DOHH2 (cell line): ENCODE measurements around the gene SMOC1.

Experiments used
- H3F3A ChIP-seq: fragments of 200-600 bp; sonication (generic), shearing (Covaris generic); 2 replicates; pipeline ENCODE4 v1.6.0; 2016; ENCODE audit warnings: antibody characterized with exemption, mild to moderate bottlenecking; ENCODE audit not compliant: control insufficient read depth, insufficient read depth
- H3K27ac ChIP-seq: fragments of 200-600 bp; sonication (generic); 2 replicates; pipeline ENCODE4 v1.5.1; 2014; ENCODE audit warnings: low read depth, mild to moderate bottlenecking, low read length, moderate library complexity
- H3K27me3 ChIP-seq: fragments of 200-600 bp; sonication (generic); 2 replicates; pipeline ENCODE4 v1.6.1; 2014; ENCODE audit warnings: mild to moderate bottlenecking, low read length, mixed read lengths; ENCODE audit not compliant: control insufficient read depth
- H3K36me3 ChIP-seq: fragments of 200-600 bp; sonication (generic); 2 replicates; pipeline ENCODE4 v1.6.1; 2014; ENCODE audit warnings: mild to moderate bottlenecking, low read length, moderate library complexity, mixed read lengths; ENCODE audit not compliant: control insufficient read depth
- H3K4me1 ChIP-seq: fragments of 200-600 bp; sonication (generic); 2 replicates; pipeline ENCODE4 v1.6.1; 2014; ENCODE audit warnings: mild to moderate bottlenecking, low read length, mixed read lengths; ENCODE audit not compliant: control insufficient read depth
- H3K4me2 ChIP-seq: fragments of 200-600 bp; sonication (generic); 2 replicates; pipeline ENCODE4 v1.6.0; 2014; ENCODE audit warnings: mild to moderate bottlenecking, low read length, moderate library complexity
- H3K4me3 ChIP-seq: fragments of 200-600 bp; sonication (generic); 2 replicates; pipeline ENCODE4 v1.5.1; 2014; ENCODE audit warnings: mild to moderate bottlenecking, low read length, mixed read lengths
- H3K79me2 ChIP-seq: fragments of 200-600 bp; sonication (generic); 2 replicates; pipeline ENCODE4 v1.6.1; 2014; ENCODE audit warnings: mild to moderate bottlenecking, low read length, mixed read lengths; ENCODE audit not compliant: control insufficient read depth
- H3K9me2 ChIP-seq: fragments of 200-600 bp; sonication (generic); replicated peaks from 2 replicates; pipeline ENCODE4 v1.6.1; 2014; ENCODE audit warnings: mild to moderate bottlenecking, low read length, mixed read lengths; ENCODE audit not compliant: control insufficient read depth
- H3K9me3 ChIP-seq: fragments of 200-600 bp; sonication (generic); 2 replicates; pipeline ENCODE4 v1.6.1; 2014; ENCODE audit warnings: antibody characterized with exemption, low read length, mixed read lengths; ENCODE audit not compliant: control insufficient read depth, insufficient read depth
- H4K20me1 ChIP-seq: fragments of 200-600 bp; sonication (generic); 2 replicates; pipeline ENCODE4 v1.6.0; 2014; ENCODE audit warnings: low read depth, mild to moderate bottlenecking, antibody characterized with exemption, low read length, moderate library complexity; ENCODE audit not compliant: control insufficient read depth, insufficient read depth
- EZH2phosphoT487 ChIP-seq: fragments of 200-600 bp; sonication (generic); IDR thresholded peaks from 2 replicates; pipeline ENCODE4 v1.6.1; 2017; ENCODE audit warnings: borderline replicate concordance, mild to moderate bottlenecking, antibody characterized with exemption, low read length, moderate library complexity, mixed read lengths
- TF ChIP-seq, protein P1 (sequence below): fragments of 200-600 bp; sonication (generic); IDR thresholded peaks from one replicate; pipeline ENCODE4 v1.5.1; 2014; ENCODE audit warnings: antibody characterized with exemption, mild to moderate bottlenecking, low read depth, low read length; ENCODE audit not compliant: poor library complexity, severe bottlenecking

SMOC1 gene

DNA sequence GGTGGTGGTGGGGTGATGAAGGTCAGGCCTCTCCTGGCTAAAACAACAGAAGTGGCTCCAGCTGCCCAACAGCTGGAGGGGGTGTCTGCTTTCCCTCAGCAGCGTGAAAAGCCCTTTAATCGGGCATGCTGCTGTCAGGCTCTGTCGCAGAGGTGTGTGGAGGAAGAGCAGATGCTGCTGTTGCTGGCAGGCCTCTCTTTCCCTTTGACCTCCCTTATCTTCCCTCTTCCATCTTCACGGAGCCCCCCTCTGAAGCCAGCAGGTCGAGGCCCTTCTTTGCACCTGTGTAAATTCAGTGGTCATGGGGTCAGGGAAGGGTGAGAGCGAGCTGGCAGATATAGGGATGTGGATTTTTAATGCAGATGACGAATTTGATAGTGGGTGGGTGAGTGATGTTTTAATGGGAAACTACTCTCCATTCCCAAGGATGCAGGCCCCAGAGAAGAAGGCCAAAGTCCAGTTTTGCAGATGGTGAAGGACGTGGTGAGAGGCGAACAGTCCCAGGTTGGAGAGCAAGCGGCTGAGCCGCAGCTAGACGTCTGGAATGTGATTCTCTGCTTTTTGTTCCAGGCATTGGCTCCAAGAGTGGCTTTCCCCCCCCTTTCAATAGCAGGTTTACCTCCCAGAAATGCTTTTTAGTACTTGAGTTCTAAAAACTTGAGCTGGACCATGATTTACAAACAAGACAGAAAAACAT, 64.0 kb downstream of the SMOC1 start:
- Histone ChIP-seq H3K4me2 (no peak overlapping the region), H3K9me2 (no peaks in the 10 kb centered on the region), H3K36me3 (no peaks in the 10 kb centered on the region), H3K27me3 (peaks cover 14% of the 10 kb centered on the region), H3K4me1 (no peaks in the 10 kb centered on the region), H3K79me2 (no peaks in the 10 kb centered on the region), H3K27ac (no peak overlapping the region), H4K20me1 (no peaks in the 10 kb centered on the region), H3K9me3 (no peaks in the 10 kb centered on the region), H3K4me3 (no peak overlapping the region), H3F3A (no peaks in the 10 kb centered on the region)
- TF ChIP-seq EZH2phosphoT487 = no peak
- TF ChIP-seq, protein P1, sequence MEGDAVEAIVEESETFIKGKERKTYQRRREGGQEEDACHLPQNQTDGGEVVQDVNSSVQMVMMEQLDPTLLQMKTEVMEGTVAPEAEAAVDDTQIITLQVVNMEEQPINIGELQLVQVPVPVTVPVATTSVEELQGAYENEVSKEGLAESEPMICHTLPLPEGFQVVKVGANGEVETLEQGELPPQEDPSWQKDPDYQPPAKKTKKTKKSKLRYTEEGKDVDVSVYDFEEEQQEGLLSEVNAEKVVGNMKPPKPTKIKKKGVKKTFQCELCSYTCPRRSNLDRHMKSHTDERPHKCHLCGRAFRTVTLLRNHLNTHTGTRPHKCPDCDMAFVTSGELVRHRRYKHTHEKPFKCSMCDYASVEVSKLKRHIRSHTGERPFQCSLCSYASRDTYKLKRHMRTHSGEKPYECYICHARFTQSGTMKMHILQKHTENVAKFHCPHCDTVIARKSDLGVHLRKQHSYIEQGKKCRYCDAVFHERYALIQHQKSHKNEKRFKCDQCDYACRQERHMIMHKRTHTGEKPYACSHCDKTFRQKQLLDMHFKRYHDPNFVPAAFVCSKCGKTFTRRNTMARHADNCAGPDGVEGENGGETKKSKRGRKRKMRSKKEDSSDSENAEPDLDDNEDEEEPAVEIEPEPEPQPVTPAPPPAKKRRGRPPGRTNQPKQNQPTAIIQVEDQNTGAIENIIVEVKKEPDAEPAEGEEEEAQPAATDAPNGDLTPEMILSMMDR = no peak

DNA sequence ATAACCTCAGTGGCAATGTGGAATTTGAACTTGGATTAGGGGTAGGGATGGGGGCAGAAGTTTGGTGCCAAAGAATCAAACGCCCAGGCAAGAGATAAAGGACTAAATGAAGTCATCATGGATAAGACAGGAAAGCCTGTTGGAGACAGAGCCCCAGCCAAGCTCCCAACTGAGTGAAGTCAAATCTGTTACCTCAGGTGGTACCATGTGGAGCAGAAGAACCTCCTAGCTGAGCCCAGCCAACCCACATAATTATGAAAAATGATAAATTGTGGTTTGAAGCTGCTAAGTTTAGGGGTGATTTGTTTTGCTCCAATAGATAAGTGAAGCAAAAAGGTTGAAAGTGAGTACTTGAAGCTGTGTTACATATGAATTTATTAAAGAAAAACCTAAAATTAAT, 66.1 kb downstream of the SMOC1 start:
- H3K4me2 ChIP-seq = no peak overlapping the region
- H3K79me2 ChIP-seq = no peaks in the 10 kb centered on the region
- no peak for TF ChIP-seq EZH2phosphoT487
- TF ChIP-seq, protein P1 = no peak
- no peaks in the 10 kb centered on the region for H4K20me1 ChIP-seq
- no peaks in the 10 kb centered on the region for H3K4me1 ChIP-seq
- H3F3A ChIP-seq = no peaks in the 10 kb centered on the region
- no peaks in the 10 kb centered on the region for H3K9me3 ChIP-seq
- no peaks in the 10 kb centered on the region for H3K36me3 ChIP-seq
- no peak overlapping the region for H3K4me3 ChIP-seq
- no peak overlapping the region for H3K27ac ChIP-seq
- H3K27me3 ChIP-seq = peaks cover 14% of the 10 kb centered on the region
- no peaks in the 10 kb centered on the region for H3K9me2 ChIP-seq

DNA sequence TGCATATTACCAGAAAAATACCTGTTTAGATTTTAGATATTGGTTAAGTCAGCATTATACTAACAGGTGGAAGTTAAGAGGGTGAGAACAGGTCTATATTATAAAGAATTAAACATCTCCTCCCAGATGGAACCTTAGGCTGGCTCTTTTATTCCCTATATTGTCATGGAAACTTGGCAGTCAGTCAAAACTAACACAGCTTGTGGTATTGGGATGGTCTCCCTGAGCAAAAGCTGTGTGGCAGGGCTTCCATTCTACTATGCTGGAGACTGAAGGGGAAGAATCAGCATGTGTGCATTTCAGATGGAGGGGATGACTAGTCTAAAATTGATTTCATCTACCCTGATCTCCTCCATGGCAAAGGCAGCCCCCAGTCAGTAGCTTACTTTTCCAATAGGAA, 66.7 kb downstream of the SMOC1 start:
- Histone ChIP-seq H3K4me1 (no peaks in the 10 kb centered on the region), H3K9me2 (no peaks in the 10 kb centered on the region), H3K4me3 (no peak overlapping the region), H3K27ac (no peak overlapping the region), H3F3A (no peaks in the 10 kb centered on the region), H3K79me2 (no peaks in the 10 kb centered on the region), H3K4me2 (no peak overlapping the region), H3K27me3 (peaks cover 14% of the 10 kb centered on the region), H3K9me3 (no peaks in the 10 kb centered on the region), H4K20me1 (no peaks in the 10 kb centered on the region), H3K36me3 (no peaks in the 10 kb centered on the region)
- TF ChIP-seq EZH2phosphoT487 = no peak
- TF ChIP-seq, protein P1 = no peak
